Activated CD8-positive, alpha-beta memory T cell treated with anti-CD3 and anti-CD28 coated beads for 1 hour (primary cell): ENCODE results near the gene LRIT2.
A peak's percentile ranks its signal among the peaks of the same experiment; 100 is the strongest.

Source experiments
- DNase-seq, 2 donors: peaks; one replicate each; pipeline ENCODE4 v3.0.0-alpha.2; 2020; ENCODE audit warnings: low read depth in 1 of 2; ENCODE audit errors: extremely low read depth in 1 of 2

Gene LRIT2

GRCh38 chr10:84225427-84226173 lies at the start of gene LRIT2:
Gene LRIT2 (minus strand): TSS chr10:84225544. CDS start chr10:84225520, 24 bp downstream.
- DNase-seq, result no peak

- no peak for DNase-seq
These were observed 45.4 kb upstream of the LRIT2 start for GRCh38 chr10:84270708-84271107.

- DNase-seq, result no peak
These were observed 44.4 kb upstream of the LRIT2 start for GRCh38 chr10:84269773-84270172.

- no peak for DNase-seq
These were observed 43.8 kb upstream of the LRIT2 start for GRCh38 chr10:84269162-84269561.

- DNase-seq, result peak; percentile 6 to 38
These were observed 42.3 kb upstream of the LRIT2 start for GRCh38 chr10:84267503-84268126.

GRCh38 chr10:84265418-84265817 lies 40.1 kb upstream of the LRIT2 start:
- no peak for DNase-seq

GRCh38 chr10:84264611-84265141 lies 39.3 kb upstream of the LRIT2 start:
- peak; percentile 42 to 51 for DNase-seq

GRCh38 chr10:84263716-84264115 lies 38.4 kb upstream of the LRIT2 start:
- DNase-seq, result no peak

GRCh38 chr10:84262190-84262956 lies 37.0 kb upstream of the LRIT2 start:
- DNase-seq, result no peak

GRCh38 chr10:84261236-84261915 lies 36.0 kb upstream of the LRIT2 start:
- no peak for DNase-seq

- no peak for DNase-seq
These were observed 32.8 kb upstream of the LRIT2 start for GRCh38 chr10:84258034-84258695.

- DNase-seq, result no peak
These were observed 32.1 kb upstream of the LRIT2 start for GRCh38 chr10:84257343-84258020.

GRCh38 chr10:84256510-84257342 lies 31.4 kb upstream of the LRIT2 start:
- DNase-seq, result no peak

- no peak for DNase-seq
These were observed 29.5 kb upstream of the LRIT2 start for GRCh38 chr10:84254552-84255478.

GRCh38 chr10:84248794-84249193 lies 23.4 kb upstream of the LRIT2 start:
- DNase-seq, result no peak

- DNase-seq, result no peak
These were observed 22.2 kb upstream of the LRIT2 start for GRCh38 chr10:84247496-84247895.

- no peak for DNase-seq
These were observed 19.4 kb upstream of the LRIT2 start, which contains the start of gene RGR for GRCh38 chr10:84244651-84245270. Gene RGR (plus strand): TSS chr10:84245053. CDS start chr10:84245091, 38 bp downstream.
